Measurements from ENCODE around the gene LRMDA. TPM values are rescaled to one million over a fixed set of nuclear protein-coding genes. Genes with fewer than 3 reads are reported as not detected.

LRMDA gene
- total and polyA plus RNA-seq, 10 of the 15 experiments (the other 5 are each of a cell fraction or from before 2014, with no cell fraction given) = 0.07 to 0.54 (median 0.29) TPM; not detected in 4

DNA sequence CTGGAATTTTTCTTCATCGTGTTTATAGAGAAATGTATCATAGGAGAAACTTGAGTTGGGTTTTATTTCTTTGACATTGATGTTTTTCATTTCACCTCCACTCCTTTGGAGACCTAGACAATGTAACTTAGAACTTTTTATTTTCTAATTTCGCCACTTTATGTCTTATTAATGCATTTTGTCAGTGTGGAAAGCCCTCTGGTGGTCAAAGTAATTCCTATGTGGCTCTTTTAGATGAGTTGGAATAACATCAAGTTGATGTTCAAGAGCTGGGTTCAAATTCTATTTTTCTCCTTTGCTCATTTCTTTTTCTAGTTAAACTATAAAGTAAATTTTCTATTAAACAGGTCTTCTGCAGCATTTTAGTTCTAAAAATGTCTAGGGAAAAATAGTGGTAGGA lies 478.6 kb downstream of the LRMDA start:
- Histone ChIP-seq H3K4me2 (ENCODE audit: control insufficient read depth, insufficient read depth) (no peak overlapping the region), H3K36me3 (ENCODE audit: control insufficient read depth in 2 of 2, insufficient read depth in 2 of 2, low read length in 1 of 2) (no peaks in the 10 kb centered on the region; a peak in 1 of 4 replicates), H3K4me3 (no peak overlapping the region), H3K9ac (ENCODE audit: control insufficient read depth, insufficient read depth, low read length) (no peak overlapping the region), H3K9me3 (replicated peaks; ENCODE audit: control insufficient read depth, insufficient read depth, low read length) (no peaks in the 10 kb centered on the region), H3K79me2 (ENCODE audit: control insufficient read depth, insufficient read depth, low read length) (no peaks in the 10 kb centered on the region), H3K27ac (ENCODE audit: control insufficient read depth, insufficient read depth) (no peak overlapping the region), H3K27me3 (replicated peaks in 1 of 2; ENCODE audit: control insufficient read depth in 2 of 2, insufficient read depth in 2 of 2, low read length in 1 of 2) (peaks cover 0 to 2% of the 10 kb centered on the region in 2 experiments; a peak in 1 of 4 replicates), H3K4me1 (ENCODE audit: control insufficient read depth, insufficient read depth, low read length) (no peaks in the 10 kb centered on the region), H4K20me1 (ENCODE audit: control insufficient read depth, insufficient read depth) (no peaks in the 10 kb centered on the region), H2AFZ (ENCODE audit: control insufficient read depth, low read depth, low read length) (no peak overlapping the region)
- POLR2A ChIA-PET = no interaction called here
- CTCF ChIA-PET = interaction anchor here (0.7 to 2.8 kb wide), 7 partner anchors 15 to 512 kb away, joined by 3 to 10 read pairs (median 3); no protein-coding TSS in a partner anchor
- TF ChIP-seq POLR2A (IDR thresholded peaks at IDR 0.05; ENCODE audit: low read depth, low read length) = no peak
- TF ChIP-seq SMC3 (IDR thresholded peaks at IDR 0.05; ENCODE audit: borderline replicate concordance, low read length) = peak; percentile 33; the same call in 1 of the 2 replicates
- TF ChIP-seq, protein P1, sequence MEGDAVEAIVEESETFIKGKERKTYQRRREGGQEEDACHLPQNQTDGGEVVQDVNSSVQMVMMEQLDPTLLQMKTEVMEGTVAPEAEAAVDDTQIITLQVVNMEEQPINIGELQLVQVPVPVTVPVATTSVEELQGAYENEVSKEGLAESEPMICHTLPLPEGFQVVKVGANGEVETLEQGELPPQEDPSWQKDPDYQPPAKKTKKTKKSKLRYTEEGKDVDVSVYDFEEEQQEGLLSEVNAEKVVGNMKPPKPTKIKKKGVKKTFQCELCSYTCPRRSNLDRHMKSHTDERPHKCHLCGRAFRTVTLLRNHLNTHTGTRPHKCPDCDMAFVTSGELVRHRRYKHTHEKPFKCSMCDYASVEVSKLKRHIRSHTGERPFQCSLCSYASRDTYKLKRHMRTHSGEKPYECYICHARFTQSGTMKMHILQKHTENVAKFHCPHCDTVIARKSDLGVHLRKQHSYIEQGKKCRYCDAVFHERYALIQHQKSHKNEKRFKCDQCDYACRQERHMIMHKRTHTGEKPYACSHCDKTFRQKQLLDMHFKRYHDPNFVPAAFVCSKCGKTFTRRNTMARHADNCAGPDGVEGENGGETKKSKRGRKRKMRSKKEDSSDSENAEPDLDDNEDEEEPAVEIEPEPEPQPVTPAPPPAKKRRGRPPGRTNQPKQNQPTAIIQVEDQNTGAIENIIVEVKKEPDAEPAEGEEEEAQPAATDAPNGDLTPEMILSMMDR (IDR thresholded peaks at IDR 0.05 in 2 of 3, conservative IDR thresholded peaks at IDR 0.05 in 1 of 3; ENCODE audit: control insufficient read depth in 2 of 3, extremely low read depth in 1 of 3, insufficient read depth in 1 of 3, low read depth in 3 of 3, low read length in 3 of 3) = peak; percentile 16 to 29 (median 18); a peak in 3 of 6 replicates
- TF ChIP-seq MTA2 (IDR thresholded peaks at IDR 0.05; ENCODE audit: low read depth) = no peak
- SMC1A ChIA-PET (ENCODE audit: uncharacterized antibody, unreplicated experiment) = interaction anchor here (0.9 to 2.7 kb wide), 7 partner anchors 10 to 613 kb away, joined by 3 to 10 read pairs (median 3); no protein-coding TSS in a partner anchor
- DNase-seq (ENCODE audit: low read depth, low spot score) (no peak), ATAC-seq (no peak), FAIRE-seq (no peak)
- WGBS (ENCODE audit: insufficient coverage, insufficient replicate concordance, low lambda C conversion rate, missing lambda C conversion rate) = 0% methylated on average over 2 of the region's 2 CpGs
- RAD21 ChIA-PET (ENCODE audit: unreplicated experiment) = interaction anchor here (0.8 to 2.2 kb wide), 7 partner anchors 127 to 510 kb away, joined by 3 to 10 read pairs (median 4); partner anchors contain the start of gene ZNF503
- intact Hi-C loops (cut with micrococcal nuclease; ENCODE audit: unreplicated experiment) = loop anchor here (2.0 kb wide), 1 partner anchor 511 kb away; no protein-coding TSS in a partner anchor
- in situ Hi-C loops (cut with MboI) = no loop called here
- BruUV-seq (replicated peaks) = no TSS peak

All from GM12878 (cell line).